Left cardiac atrium (tissue), 4 donors: Measurements from ENCODE around the gene CEACAM5. TPM values are rescaled to one million over a fixed set of nuclear protein-coding genes. Genes with fewer than 3 reads are reported as not detected.

Source experiments
- ATAC-seq, 2 donors: fragments of 200-7000 bp; cut with Tn5 transposase; one replicate each; pipeline ENCODE4 v1.9.1; 2020; ENCODE audit warnings: mild to moderate bottlenecking in 2 of 2, moderate library complexity in 2 of 2
- DNase-seq: peaks from one replicate; pipeline ENCODE4 v3.0.0-alpha.2; 2020
- intact Hi-C, 2 donors: fragments of 100-400 bp; cut with DNase I; formaldehyde crosslinking; loops; one replicate each; pipeline versions ENCODE4 v1.14.1 to v1.15.1; 2022 to 2023
- total RNA-seq, 2 donors: library from RNA; stranded (reverse); fragmentation: NEBNext Ultra II Directional; extraction: Animal tissue kit (Norgen Biotek cat#: 25700); gene quantifications; one replicate each; pipeline ENCODE4 v1.2.1, GENCODE V29; 2021
- donor health status: DM: no; HTN: yes; CAD: no.
- donor health status: DM: no; HTN: yes; CAD: no; lungs with severe emphysema.
- donor health status: DM: yes; HTN: yes; CAD: no.
- donor health status: Dilated cardiomyopathy.

Gene CEACAM5
- total RNA-seq, 2 donors from 2014 or later = not detected

- DNase-seq = no peak
- intact Hi-C loops = no loop called here
- no peak for ATAC-seq
These were observed 61.2 kb downstream of the CEACAM5 start for GRCh38 chr19:41769608-41770007.

GRCh38 chr19:41771410-41771809 lies 63.0 kb downstream of the CEACAM5 start:
- DNase-seq = no peak
- ATAC-seq = no peak
- intact Hi-C loops = no loop called here

GRCh38 chr19:41774515-41774980 lies 66.1 kb downstream of the CEACAM5 start:
- intact Hi-C loops = no loop called here
- DNase-seq = no peak
- ATAC-seq = no peak

- intact Hi-C loops = no loop called here
- DNase-seq (no peak), ATAC-seq (no peak)
These were observed 68.3 kb downstream of the CEACAM5 start for GRCh38 chr19:41776700-41777099.

Other genes starting within 250 kb of the CEACAM5 start
- 1 to 10 TPM in 1 of 2 donors, under 1 TPM in 1; 0.89 to 1.2 TPM for gene CEACAM21, start 132.5 kb upstream of the CEACAM5 start, total RNA-seq
- gene CEACAM4, start 81.6 kb upstream of the CEACAM5 start, total RNA-seq = under 1 TPM; 0.84 to 0.91 TPM
- not detected for gene CEACAM7, start 20.4 kb upstream of the CEACAM5 start, total RNA-seq
- under 1 TPM in 1 of 2 donors, not detected in 1; 0.08 TPM for gene CEACAM6, start 46.9 kb downstream of the CEACAM5 start, total RNA-seq
- under 1 TPM; 0.29 to 0.60 TPM for gene CEACAM3, start 88.0 kb downstream of the CEACAM5 start, total RNA-seq
- not detected for gene LYPD4, start 136.1 kb downstream of the CEACAM5 start, total RNA-seq
- gene DMRTC2, start 136.4 kb downstream of the CEACAM5 start, total RNA-seq = not detected
- 100 to 1,000 TPM; 811 to 841 TPM for gene RPS19, start 151.6 kb downstream of the CEACAM5 start, total RNA-seq
- under 1 TPM; 0.24 to 0.68 TPM for gene CD79A, start 168.7 kb downstream of the CEACAM5 start, total RNA-seq
- 10 to 100 TPM; 47.0 to 59.1 TPM for gene ARHGEF1, start 174.6 kb downstream of the CEACAM5 start, total RNA-seq
- gene ERFL, start 219.8 kb downstream of the CEACAM5 start, total RNA-seq = under 1 TPM in 1 of 2 donors, not detected in 1; 0.16 TPM